GM12801 (cell line): Measurements from ENCODE around the gene NR2F1.

Experiments used
- CTCF ChIP-seq: IDR thresholded peaks from one replicate; pipeline ENCODE4 v1.5.1; 2011; ENCODE audit warnings: control low read depth; ENCODE audit not compliant: insufficient read length; ENCODE audit errors: extremely low read depth

NR2F1 gene

GRCh38 chr5:93582677-93583438 lies at the start of gene NR2F1:
TSS of gene NR2F1 (plus strand) at chr5:93583222. CDS start at chr5:93585024, 1,802 bp downstream.
- no peak for TF ChIP-seq CTCF

- TF ChIP-seq CTCF: no peak
Observed at GRCh38 chr5:93545872-93546271, 37.1 kb upstream of the NR2F1 start.

GRCh38 chr5:93557021-93557604 lies 25.9 kb upstream of the NR2F1 start:
- no peak for TF ChIP-seq CTCF

- TF ChIP-seq CTCF: no peak
Observed at GRCh38 chr5:93566091-93566490, 16.9 kb upstream of the NR2F1 start.

- TF ChIP-seq CTCF: no peak
Observed at GRCh38 chr5:93567424-93567823, 15.6 kb upstream of the NR2F1 start.

GRCh38 chr5:93569300-93570160 lies 13.5 kb upstream of the NR2F1 start:
- TF ChIP-seq CTCF: no peak
